Neuronal stem cell (in vitro differentiated cells): ENCODE measurements around the gene OTOGL.
A peak's percentile ranks its signal among the peaks of the same experiment; 100 is the strongest.

Experiments used
- DNase-seq: peaks from one replicate; pipeline ENCODE4 v3.0.0-alpha.2; 2013; ENCODE audit warnings: low spot score
- H2AFZ ChIP-seq: one replicate; pipeline ENCODE4 v1.6.1; 2013; ENCODE audit warnings: mild to moderate bottlenecking, low read length, inconsistent platforms
- H2AK5ac ChIP-seq: 2 replicates; pipeline ENCODE4 v1.6.1; 2013; ENCODE audit warnings: low read depth, mild to moderate bottlenecking, inconsistent platforms, low read length, moderate library complexity, mixed read lengths
- H2BK120ac ChIP-seq: 2 replicates; pipeline ENCODE4 v1.6.1; 2013; ENCODE audit warnings: low read depth, mild to moderate bottlenecking, inconsistent platforms, low read length, moderate library complexity, mixed read lengths
- H2BK12ac ChIP-seq: one replicate; pipeline ENCODE4 v1.6.1; 2013; ENCODE audit warnings: low read length, inconsistent platforms
- H2BK15ac ChIP-seq: 2 replicates; pipeline ENCODE4 v1.6.1; 2013; ENCODE audit warnings: mild to moderate bottlenecking, low read length, inconsistent platforms, mixed read lengths
- H2BK5ac ChIP-seq: one replicate; pipeline ENCODE4 v1.6.1; 2013; ENCODE audit warnings: inconsistent platforms, mild to moderate bottlenecking, low read length, moderate library complexity
- H3K14ac ChIP-seq: one replicate; pipeline ENCODE4 v1.6.1; 2013; ENCODE audit warnings: low read length, inconsistent platforms
- H3K18ac ChIP-seq: 2 replicates; pipeline ENCODE4 v1.6.1; 2013; ENCODE audit warnings: low read length, inconsistent platforms
- H3K23ac ChIP-seq: 2 replicates; pipeline ENCODE4 v1.6.1; 2013; ENCODE audit warnings: low read depth, mild to moderate bottlenecking, mixed read lengths, low read length, inconsistent platforms; ENCODE audit not compliant: poor library complexity
- H3K27ac ChIP-seq: replicated peaks from 3 replicates; pipeline ENCODE4 v1.5.1; 2013; ENCODE audit warnings: low read length, inconsistent platforms
- H3K27me3 ChIP-seq, 3 experiments: 2 replicates each; pipeline ENCODE4 v1.6.1; 2013; ENCODE audit warnings: low read length in 3 of 3, mild to moderate bottlenecking in 2 of 3, inconsistent platforms in 1 of 3, low read depth in 1 of 3, mixed read lengths in 1 of 3, moderate library complexity in 1 of 3; ENCODE audit not compliant: control insufficient read depth in 3 of 3, insufficient read depth in 3 of 3
- H3K36me3 ChIP-seq, 2 donors: replicated peaks in 1 of 2; 2 replicates each; pipeline ENCODE4 v1.6.1; 2013; ENCODE audit warnings: low read length in 2 of 2; ENCODE audit not compliant: control insufficient read depth in 2 of 2, insufficient read depth in 2 of 2
- H3K4ac ChIP-seq: 2 replicates; pipeline ENCODE4 v1.6.1; 2013; ENCODE audit warnings: inconsistent platforms, mild to moderate bottlenecking, low read length, moderate library complexity
- H3K4me1 ChIP-seq, 2 donors: 1 replicate in 1 of 2; 2 replicates in 1 of 2; pipeline ENCODE4 v1.6.1; 2013; ENCODE audit warnings: low read length in 2 of 2, low read depth in 1 of 2; ENCODE audit not compliant: control insufficient read depth in 2 of 2, insufficient read depth in 1 of 2
- H3K4me2 ChIP-seq: one replicate; pipeline ENCODE4 v1.6.1; 2013; ENCODE audit warnings: mild to moderate bottlenecking, low read length, inconsistent platforms; ENCODE audit not compliant: insufficient read depth, poor library complexity, severe bottlenecking
- H3K4me3 ChIP-seq, 2 donors: 2 replicates each; pipeline ENCODE4 v1.5.1; 2013; ENCODE audit warnings: low read length in 2 of 2, mild to moderate bottlenecking in 2 of 2, inconsistent platforms in 1 of 2, moderate library complexity in 1 of 2
- H3K79me1 ChIP-seq: one replicate; pipeline ENCODE4 v1.6.1; 2013; ENCODE audit warnings: low read depth, mild to moderate bottlenecking, inconsistent platforms, low read length, moderate library complexity
- H3K9ac ChIP-seq: one replicate; pipeline ENCODE4 v1.6.1; 2013; ENCODE audit warnings: mild to moderate bottlenecking, low read depth, low read length, inconsistent platforms; ENCODE audit not compliant: poor library complexity
- H3K9me3 ChIP-seq, 2 donors: replicated peaks in 1 of 2; 2 replicates each; pipeline versions ENCODE3 to v1.6.1; 2013; ENCODE audit warnings: low read length in 2 of 2, mild to moderate bottlenecking in 2 of 2, inconsistent platforms in 1 of 2, low read depth in 1 of 2, mixed read lengths in 1 of 2, moderate library complexity in 1 of 2; ENCODE audit not compliant: control insufficient read depth in 2 of 2, insufficient read depth in 1 of 2
- H4K8ac ChIP-seq: one replicate; pipeline ENCODE4 v1.6.1; 2013; ENCODE audit warnings: low read depth, mild to moderate bottlenecking, inconsistent platforms, low read length, moderate library complexity
- H4K91ac ChIP-seq: one replicate; pipeline ENCODE4 v1.6.1; 2013; ENCODE audit warnings: low read length, low read depth, mild to moderate bottlenecking, inconsistent platforms; ENCODE audit not compliant: poor library complexity
- WGBS, 2 donors: extraction: QIAGEN DNeasy Blood & Tissue Kit; methylation state at CpG; one replicate each; pipeline ENCODE4 v1.1.7; 2013; ENCODE audit warnings: missing lambda C conversion rate in 2 of 2, mixed read lengths in 1 of 2; ENCODE audit not compliant: insufficient read length in 2 of 2, insufficient replicate concordance in 1 of 2; ENCODE audit errors: extremely low coverage in 2 of 2; 5-methylcytosine and 5-hydroxymethylcytosine counted together

The OTOGL gene

DNA sequence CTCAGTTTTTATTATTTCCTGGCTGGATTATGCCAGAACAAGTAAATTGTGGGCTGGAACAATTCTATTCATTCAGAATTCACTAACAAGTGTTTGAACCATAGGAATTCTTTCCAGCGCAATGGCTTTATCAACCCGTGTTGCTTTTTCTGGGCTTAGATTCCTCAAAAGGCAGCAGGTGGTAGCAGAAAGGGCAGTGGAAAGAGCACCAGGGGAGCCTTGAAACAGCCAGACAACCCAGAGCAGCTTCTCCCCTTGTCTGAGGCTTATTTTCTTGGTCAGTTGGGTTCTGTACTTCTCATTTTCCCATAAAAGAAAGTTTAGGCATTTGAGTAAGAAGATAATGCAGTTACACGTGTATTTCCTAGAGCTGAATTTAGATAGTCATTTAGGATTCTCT is 130.7 kb downstream of the OTOGL start:
- H4K8ac ChIP-seq: no peak overlapping the region
- no peaks in the 10 kb centered on the region for H3K36me3 ChIP-seq
- peaks cover 5 to 22% of the 10 kb centered on the region in 2 donors for H3K4me1 ChIP-seq
- H2BK120ac ChIP-seq: no peak overlapping the region
- H4K91ac ChIP-seq: no peak overlapping the region
- no peak overlapping the region for H2BK12ac ChIP-seq
- H3K23ac ChIP-seq: no peak overlapping the region
- H3K14ac ChIP-seq: no peak overlapping the region
- H3K27ac ChIP-seq: peak overlapping the region; percentile 32
- H2AFZ ChIP-seq: no peak overlapping the region
- H3K4me3 ChIP-seq: no peak overlapping the region
- no peak overlapping the region for H3K4me2 ChIP-seq
- no peak overlapping the region for H3K4ac ChIP-seq
- no peak overlapping the region for H2AK5ac ChIP-seq
- peaks cover 0 to 5% of the 10 kb centered on the region in 2 donors for H3K9me3 ChIP-seq
- H2BK5ac ChIP-seq: no peak overlapping the region
- H3K27me3 ChIP-seq: no peaks in the 10 kb centered on the region
- H3K9ac ChIP-seq: no peak overlapping the region
- WGBS, 2 donors: no CpG with 5 or more reads among the region's 3 CpGs
- DNase-seq: peak; percentile 67
- no peak overlapping the region for H3K18ac ChIP-seq
- no peak overlapping the region for H2BK15ac ChIP-seq
- H3K79me1 ChIP-seq: no peaks in the 10 kb centered on the region

GRCh38 chr12:80232837-80233236 is 133.5 kb downstream of the OTOGL start:
- H3K4ac ChIP-seq: no peak overlapping the region
- H4K91ac ChIP-seq: no peak overlapping the region
- H2BK120ac ChIP-seq: no peak overlapping the region
- H3K27ac ChIP-seq: no peak overlapping the region
- no peak overlapping the region for H3K9ac ChIP-seq
- H3K4me2 ChIP-seq: no peak overlapping the region
- no peak for DNase-seq
- no peak overlapping the region for H2BK15ac ChIP-seq
- no peak overlapping the region for H3K14ac ChIP-seq
- H3K18ac ChIP-seq: no peak overlapping the region
- H3K4me3 ChIP-seq: no peak overlapping the region
- H3K23ac ChIP-seq: no peak overlapping the region
- no peaks in the 10 kb centered on the region for H3K27me3 ChIP-seq
- no peak overlapping the region for H2BK12ac ChIP-seq
- H2AK5ac ChIP-seq: no peak overlapping the region
- peak overlapping the region; percentile 12 for H2AFZ ChIP-seq
- WGBS, 2 donors: no CpG with 5 or more reads among the region's 1 CpG
- no peak overlapping the region for H4K8ac ChIP-seq
- H3K79me1 ChIP-seq: no peaks in the 10 kb centered on the region
- H3K4me1 ChIP-seq: peaks cover 2 to 21% of the 10 kb centered on the region in 2 donors
- H3K36me3 ChIP-seq: no peaks in the 10 kb centered on the region
- no peak overlapping the region for H2BK5ac ChIP-seq
- no peaks in the 10 kb centered on the region for H3K9me3 ChIP-seq

DNA sequence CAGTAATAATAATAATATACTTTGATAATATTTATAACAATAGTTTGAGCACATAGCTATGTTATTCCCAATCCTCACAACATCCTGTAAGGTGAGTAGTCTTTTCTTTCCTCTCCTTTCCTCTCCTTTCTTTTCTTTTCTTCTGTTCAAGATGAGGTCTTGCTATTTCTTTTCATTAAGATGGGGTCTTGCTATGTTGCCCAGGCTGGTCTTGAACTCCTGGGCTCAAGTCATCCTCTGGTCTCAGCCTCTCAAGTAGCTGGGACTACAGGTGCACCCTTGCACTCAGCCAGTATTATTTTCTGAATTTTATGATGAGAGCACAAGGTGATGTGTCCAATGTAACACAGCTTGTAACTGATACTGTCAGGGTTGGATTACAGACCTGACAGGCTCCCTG is 134.6 kb downstream of the OTOGL start:
- Histone ChIP-seq H2BK120ac (no peak overlapping the region), H4K8ac (no peak overlapping the region), H3K4me1 (peaks cover 2 to 18% of the 10 kb centered on the region in 2 donors), H3K4me2 (no peak overlapping the region), H3K79me1 (no peaks in the 10 kb centered on the region), H2AFZ (no peak overlapping the region), H4K91ac (no peak overlapping the region), H3K18ac (no peak overlapping the region), H3K4ac (no peak overlapping the region), H3K27ac (no peak overlapping the region), H2BK12ac (no peak overlapping the region), H3K9me3 (no peaks in the 10 kb centered on the region), H2BK15ac (no peak overlapping the region), H3K4me3 (no peak overlapping the region), H3K27me3 (no peaks in the 10 kb centered on the region), H3K36me3 (no peaks in the 10 kb centered on the region), H3K9ac (no peak overlapping the region), H2AK5ac (no peak overlapping the region), H2BK5ac (no peak overlapping the region), H3K14ac (no peak overlapping the region), H3K23ac (no peak overlapping the region)
- DNase-seq: no peak

DNA sequence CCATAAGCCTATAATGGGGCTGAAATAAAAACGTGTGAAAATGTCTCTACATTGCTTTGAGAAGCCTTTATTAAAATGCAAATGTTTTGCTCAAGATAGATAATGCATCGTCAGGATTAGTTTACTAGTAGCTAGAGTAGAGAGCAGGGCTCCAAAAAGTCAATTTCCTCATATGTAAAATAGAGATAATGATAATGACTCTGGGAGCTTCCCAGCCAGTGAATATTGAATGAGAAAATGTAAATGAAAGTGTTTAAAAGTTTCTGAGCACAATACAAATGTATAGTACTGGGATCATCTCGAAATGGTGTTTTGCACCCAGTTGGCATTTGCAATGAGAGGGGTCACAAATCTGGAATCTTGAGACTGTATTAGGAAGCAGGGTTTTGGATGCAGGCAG is 135.3 kb downstream of the OTOGL start:
- Histone ChIP-seq H3K14ac (no peak overlapping the region), H3K36me3 (no peaks in the 10 kb centered on the region), H3K27ac (no peak overlapping the region), H4K91ac (no peak overlapping the region), H2AK5ac (no peak overlapping the region), H3K4me3 (no peak overlapping the region), H3K27me3 (no peaks in the 10 kb centered on the region), H2AFZ (no peak overlapping the region), H3K23ac (no peak overlapping the region), H3K18ac (no peak overlapping the region), H3K79me1 (no peaks in the 10 kb centered on the region), H3K9me3 (peaks cover 0 to 3% of the 10 kb centered on the region in 2 donors), H4K8ac (no peak overlapping the region), H2BK15ac (no peak overlapping the region), H2BK5ac (no peak overlapping the region), H3K4me1 (peaks cover 0 to 10% of the 10 kb centered on the region in 2 donors), H3K4me2 (no peak overlapping the region), H3K9ac (no peak overlapping the region), H2BK12ac (no peak overlapping the region), H2BK120ac (no peak overlapping the region), H3K4ac (no peak overlapping the region)
- no peak for DNase-seq
- WGBS, 2 donors: no CpG with 5 or more reads among the region's 3 CpGs
